GM12878 (cell line): ENCODE measurements around the gene PRCP. TPM values are rescaled to one million over a fixed set of nuclear protein-coding genes. Genes with fewer than 3 reads are reported as not detected.

Experiments used
- ATAC-seq: fragments of 200-7000 bp; cut with Tn5 transposase; 3 replicates; pipeline ENCODE4 v1.9.1; 2020; ENCODE audit warnings: mild to moderate bottlenecking, moderate library complexity
- BruUV-seq: library from RNA; stranded (reverse); fragments of 400-500 nt; replicated peaks from 2 replicates; lab custom pipeline; 2021; lab: Mats Ljungman, UMichigan
- CTCF ChIA-PET: fragments of 300-600 bp; sonication (Branson Sonifier 250); formaldehyde crosslinking; extraction: SDS; loops from one replicate; lab custom pipeline; 2021; ENCODE audit warnings: inconsistent platforms; lab: Yijun Ruan, JAX
- POLR2A ChIA-PET: fragments of 350-600 bp; formaldehyde crosslinking; extraction: SDS; loops from one replicate; lab custom pipeline; 2021; ENCODE audit warnings: inconsistent platforms; lab: Charles Lee
- RAD21 ChIA-PET: fragments of 300-600 bp; sonication (Branson Sonifier 250); formaldehyde crosslinking; loops from one replicate; lab custom pipeline; 2023; ENCODE audit warnings: antibody characterized with exemption; ENCODE audit not compliant: unreplicated experiment; lab: Charles Lee
- SMC1A ChIA-PET: fragments of 300-600 bp; sonication (Branson Sonifier 250); formaldehyde crosslinking; loops from one replicate; lab custom pipeline; 2023; ENCODE audit not compliant: unreplicated experiment, uncharacterized antibody; lab: Charles Lee
- DNase-seq: peaks from one replicate; pipeline ENCODE4 v3.0.0-alpha.2; 2011; ENCODE audit warnings: low read depth, low spot score
- FAIRE-seq: peaks from 3 replicates; lab custom pipeline; 2011; peaks lifted over from hg19 to GRCh38; lab: Jason Lieb, UNC
- H2AFZ ChIP-seq: 2 replicates; pipeline ENCODE4 v1.6.0; 2011; ENCODE audit warnings: low read depth, low read length, control low read depth; ENCODE audit not compliant: control insufficient read depth
- H3K27ac ChIP-seq: 2 replicates; pipeline ENCODE4 v1.5.1; 2011; ENCODE audit warnings: control low read depth; ENCODE audit not compliant: control insufficient read depth, insufficient read depth
- H3K27me3 ChIP-seq, 2 experiments: replicated peaks in 1 of 2; 2 replicates each; pipeline versions ENCODE4 v1.6.0 to v1.6.1; 2011; ENCODE audit warnings: low read length in 1 of 2; ENCODE audit not compliant: control insufficient read depth in 2 of 2, insufficient read depth in 2 of 2
- H3K36me3 ChIP-seq, 2 experiments: 2 replicates each; pipeline ENCODE4 v1.5.1; 2011; ENCODE audit warnings: low read length in 1 of 2; ENCODE audit not compliant: control insufficient read depth in 2 of 2, insufficient read depth in 2 of 2
- H3K4me1 ChIP-seq: 2 replicates; pipeline ENCODE4 v1.6.1; 2011; ENCODE audit warnings: mild to moderate bottlenecking, low read length, moderate library complexity, mixed read lengths; ENCODE audit not compliant: control insufficient read depth, insufficient read depth
- H3K4me2 ChIP-seq: 2 replicates; pipeline ENCODE4 v1.6.0; 2011; ENCODE audit warnings: control low read depth; ENCODE audit not compliant: control insufficient read depth, insufficient read depth
- H3K4me3 ChIP-seq: fragments of 200-600 bp; sonication (generic); 2 replicates; pipeline ENCODE4 v1.5.1; 2016
- H3K79me2 ChIP-seq: 2 replicates; pipeline ENCODE4 v1.6.0; 2011; ENCODE audit warnings: low read length; ENCODE audit not compliant: control insufficient read depth, insufficient read depth
- H3K9ac ChIP-seq: 2 replicates; pipeline ENCODE4 v1.8.0; 2011; ENCODE audit warnings: low read length, control low read depth, mixed read lengths; ENCODE audit not compliant: control insufficient read depth, insufficient read depth
- H3K9me3 ChIP-seq: replicated peaks from 3 replicates; pipeline ENCODE4 v1.5.1; 2011; ENCODE audit warnings: mild to moderate bottlenecking, low read length; ENCODE audit not compliant: control insufficient read depth, insufficient read depth
- H4K20me1 ChIP-seq: 2 replicates; pipeline ENCODE4 v1.6.0; 2011; ENCODE audit not compliant: control insufficient read depth, insufficient read depth
- ATF7 ChIP-seq: fragments of 450-650 bp; IDR thresholded peaks from 2 replicates; pipeline ENCODE4 v1.6.1; 2016; ENCODE audit warnings: low read depth, mild to moderate bottlenecking
- BHLHE40 ChIP-seq, 2 experiments: fragments of 450-650 bp in 1 of 2; IDR thresholded peaks; 2 replicates each; pipeline ENCODE4 v1.6.1; 2011 to 2017; ENCODE audit warnings: low read depth in 2 of 2, borderline replicate concordance in 1 of 2, improper control_type of control experiment in 1 of 2, low read length in 1 of 2, mild to moderate bottlenecking in 1 of 2
- CBX3 ChIP-seq: fragments of 200-600 bp; sonication (generic); IDR thresholded peaks from 2 replicates; pipeline ENCODE4 v1.6.1; 2016; ENCODE audit warnings: low read depth, borderline replicate concordance
- CHD1 ChIP-seq: IDR thresholded peaks from 2 replicates; pipeline ENCODE4 v1.6.1; 2012; ENCODE audit warnings: low read depth, low read length, improper control_type of control experiment
- JUND ChIP-seq: IDR thresholded peaks from 2 replicates; pipeline ENCODE4 v1.6.1; 2012; ENCODE audit warnings: low read depth, mild to moderate bottlenecking, low read length, improper control_type of control experiment, moderate library complexity
- NFYA ChIP-seq: IDR thresholded peaks from 2 replicates; pipeline ENCODE4 v1.6.1; 2011; ENCODE audit warnings: low read depth, mild to moderate bottlenecking, low read length, improper control_type of control experiment, borderline replicate concordance
- NFYB ChIP-seq: IDR thresholded peaks from 2 replicates; pipeline ENCODE4 v1.6.1; 2011; ENCODE audit warnings: low read depth, mild to moderate bottlenecking, low read length, improper control_type of control experiment, moderate library complexity; ENCODE audit not compliant: insufficient read depth
- TBL1XR1 ChIP-seq: IDR thresholded peaks from 2 replicates; pipeline ENCODE4 v1.6.1; 2012; ENCODE audit warnings: low read depth, low read length, improper control_type of control experiment
- ZZZ3 ChIP-seq: IDR thresholded peaks from 2 replicates; pipeline ENCODE4 v1.6.1; 2011; ENCODE audit warnings: low read depth; ENCODE audit not compliant: control insufficient read depth, insufficient read length
- WGBS: methylation state at CpG from one replicate; pipeline ENCODE4 v1.1.6; 2016; ENCODE audit warnings: low lambda C conversion rate; ENCODE audit not compliant: insufficient replicate concordance, insufficient coverage; ENCODE audit errors: missing lambda C conversion rate; 5-methylcytosine and 5-hydroxymethylcytosine counted together
- in situ Hi-C: fragments of 300-500 bp; cut with MboI; formaldehyde crosslinking; loops from 9 replicates; pipeline ENCODE4 v1.14.3; 2018; ENCODE audit warnings: mixed read lengths
- intact Hi-C: fragments of 100-400 bp; cut with micrococcal nuclease; formaldehyde crosslinking; loops from one replicate; pipeline ENCODE4 v1.14.2; 2022; ENCODE audit not compliant: unreplicated experiment
- polyA plus RNA-seq, 11 experiments: library from polyadenylated mRNA; depleted of rRNA in 4 of 11; unstranded in 6 of 11; stranded (reverse) in 5 of 11; fragments of >200 nt; fragmentation: Nextera tagmentation in 4 of 11; fragmentation: Illumina TruSeq in 1 of 11; extraction: Ambion mirVana in 4 of 11; extraction: Trizol in 1 of 11; gene quantifications; 1 replicate in 1 of 11; 2 replicates in 10 of 11; pipeline versions ENCODE4 v1.2.1 to v1.2.3, GENCODE V29; 2011 to 2016; ENCODE audit warnings: inconsistent platforms in 2 of 11, missing spikeins in 2 of 11, low read depth in 1 of 11
- total RNA-seq, 4 experiments: library from RNA; depleted of rRNA in 3 of 4; stranded (reverse); fragments of >200 nt in 3 of 4; fragmentation: Illumina TruSeq in 1 of 4; extraction: Trizol in 1 of 4; gene quantifications; 2 replicates each; pipeline versions ENCODE4 v1.2.1 to v1.2.3, GENCODE V29; 2013 to 2021
- TF ChIP-seq, protein P1 (sequence below): IDR thresholded peaks from 2 replicates; pipeline ENCODE4 v1.6.1; 2011; ENCODE audit warnings: mild to moderate bottlenecking, low read depth, low read length, moderate library complexity; ENCODE audit not compliant: insufficient replicate concordance
- TF ChIP-seq, protein P2 (sequence below): IDR thresholded peaks from 2 replicates; pipeline ENCODE4 v1.6.1; 2011; ENCODE audit warnings: low read depth, mild to moderate bottlenecking, low read length, moderate library complexity, borderline replicate concordance; ENCODE audit errors: extremely low read depth
- TF ChIP-seq, protein P3 (sequence below): fragments of 450-650 bp; IDR thresholded peaks from 2 replicates; pipeline ENCODE4 v1.6.1; 2016; ENCODE audit warnings: mild to moderate bottlenecking, moderate library complexity, borderline replicate concordance
- TF ChIP-seq, protein P4 (sequence below): fragments of 450-650 bp; IDR thresholded peaks from 2 replicates; pipeline ENCODE4 v1.6.1; 2017; ENCODE audit warnings: mild to moderate bottlenecking

The PRCP gene
- total and polyA plus RNA-seq, 10 of the 15 experiments (the other 5 are each of a cell fraction or from before 2014, with no cell fraction given): 14.9 to 43.6 (median 20.0) TPM

DNA sequence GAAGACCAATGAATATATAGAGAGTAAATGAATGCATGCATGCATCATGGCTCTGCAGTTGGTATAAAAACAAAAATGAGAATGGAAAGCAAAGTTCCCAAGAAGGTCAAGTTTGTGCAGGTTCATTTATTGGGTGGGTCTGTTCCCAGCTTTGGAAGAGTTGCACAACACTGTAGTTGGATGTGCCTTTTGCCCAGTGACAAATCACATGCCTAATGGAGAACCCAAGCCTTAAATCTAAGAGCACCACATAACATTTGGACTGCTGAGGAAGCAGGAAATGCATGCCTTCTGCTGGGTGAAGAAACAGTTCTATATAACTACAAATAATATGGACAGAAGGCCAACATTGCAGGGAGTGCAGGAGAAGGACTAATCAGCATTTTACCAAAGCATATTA lies 30.6 kb downstream of the PRCP start (continued):
- no peak for TF ChIP-seq CBX3
- TF ChIP-seq, protein P1, sequence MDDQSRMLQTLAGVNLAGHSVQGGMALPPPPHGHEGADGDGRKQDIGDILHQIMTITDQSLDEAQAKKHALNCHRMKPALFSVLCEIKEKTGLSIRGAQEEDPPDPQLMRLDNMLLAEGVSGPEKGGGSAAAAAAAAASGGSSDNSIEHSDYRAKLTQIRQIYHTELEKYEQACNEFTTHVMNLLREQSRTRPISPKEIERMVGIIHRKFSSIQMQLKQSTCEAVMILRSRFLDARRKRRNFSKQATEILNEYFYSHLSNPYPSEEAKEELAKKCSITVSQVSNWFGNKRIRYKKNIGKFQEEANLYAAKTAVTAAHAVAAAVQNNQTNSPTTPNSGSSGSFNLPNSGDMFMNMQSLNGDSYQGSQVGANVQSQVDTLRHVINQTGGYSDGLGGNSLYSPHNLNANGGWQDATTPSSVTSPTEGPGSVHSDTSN: no peak
- TF ChIP-seq, protein P2, sequence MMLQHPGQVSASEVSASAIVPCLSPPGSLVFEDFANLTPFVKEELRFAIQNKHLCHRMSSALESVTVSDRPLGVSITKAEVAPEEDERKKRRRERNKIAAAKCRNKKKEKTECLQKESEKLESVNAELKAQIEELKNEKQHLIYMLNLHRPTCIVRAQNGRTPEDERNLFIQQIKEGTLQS: no peak
- TF ChIP-seq NFYA: no peak
- TF ChIP-seq ATF7: no peak
- TF ChIP-seq TBL1XR1: no peak
- TF ChIP-seq CHD1: no peak

DNA sequence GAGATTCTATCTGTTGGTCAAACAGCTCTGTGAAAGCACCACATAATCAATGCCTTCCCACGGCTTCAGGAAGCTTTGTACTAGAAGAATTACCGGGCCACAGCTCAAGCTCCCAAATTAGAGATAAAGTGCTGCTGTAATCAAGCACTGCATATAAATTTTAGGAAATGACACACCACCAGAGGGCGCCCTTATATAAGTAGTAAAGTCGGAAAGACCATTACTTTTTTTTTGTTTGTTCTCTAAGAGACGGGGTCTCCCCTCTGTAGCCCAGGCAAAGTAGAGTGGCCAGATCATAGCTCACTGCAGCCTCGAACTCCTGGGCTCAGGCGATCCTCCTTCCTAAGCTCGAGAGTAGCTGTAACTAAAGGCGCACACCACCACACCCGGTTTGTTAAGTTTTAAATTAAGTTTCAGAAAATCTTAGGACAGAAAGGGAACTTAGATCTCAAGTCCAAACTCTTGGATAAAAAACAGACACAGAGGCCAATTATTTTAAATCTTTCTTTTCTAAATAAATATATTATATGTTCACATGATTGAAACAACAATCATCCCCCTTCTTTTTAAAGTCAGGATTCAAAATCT lies 32.6 kb downstream of the PRCP start:
- H2AFZ ChIP-seq: peak overlapping the region; percentile 30
- H3K4me3 ChIP-seq: no peak overlapping the region
- no peak overlapping the region for H3K27ac ChIP-seq
- no peak overlapping the region for H3K4me2 ChIP-seq
- WGBS: 20% methylated on average over 10 of the region's 10 CpGs
- no peaks in the 10 kb centered on the region for H3K27me3 ChIP-seq
- H3K4me1 ChIP-seq: peaks cover 7% of the 10 kb centered on the region
- in situ Hi-C loops (loop anchor here (5.0 kb wide), 1 partner anchor 950 kb away; no protein-coding TSS in a partner anchor), intact Hi-C loops (loop anchor here (1.0 to 5.0 kb wide), 3 partner anchors 33 to 950 kb away; partner anchors contain the start of gene PRCP)
- no peaks in the 10 kb centered on the region for H3K36me3 ChIP-seq
- no peaks in the 10 kb centered on the region for H4K20me1 ChIP-seq
- CTCF ChIA-PET: interaction anchor here (0.6 to 4.3 kb wide), 76 partner anchors 8 to 956 kb away, joined by 3 to 79 read pairs (median 4); partner anchors contain the start of genes DDIAS, PCF11 and PRCP
- no TSS peak for BruUV-seq
- SMC1A ChIA-PET: interaction anchor here (0.5 to 3.6 kb wide), 53 partner anchors 9 to 955 kb away, joined by 3 to 57 read pairs (median 4); partner anchors contain the start of genes DDIAS and PRCP
- FAIRE-seq (no peak), DNase-seq (peak; percentile 26), ATAC-seq (peak; percentile 74)
- H3K79me2 ChIP-seq: no peaks in the 10 kb centered on the region
- RAD21 ChIA-PET: interaction anchor here (0.6 to 3.9 kb wide), 38 partner anchors 17 to 952 kb away, joined by 3 to 36 read pairs (median 4); partner anchors contain the start of genes CCDC90B, DDIAS, PCF11 and PRCP
- POLR2A ChIA-PET: interaction anchor here (0.6 to 2.4 kb wide), 2 partner anchors 33 to 382 kb away, joined by 3 to 8 read pairs; partner anchors contain the start of genes DDIAS and PRCP
- H3K9me3 ChIP-seq: no peaks in the 10 kb centered on the region
- no peak overlapping the region for H3K9ac ChIP-seq
- TF ChIP-seq BHLHE40 (IDR thresholded peaks at IDR 0.05; ENCODE audit: borderline replicate concordance in 1 of 2, low read depth in 2 of 2, low read length in 1 of 2) (no peak), NFYB (no peak), JUND (no peak), ZZZ3 (no peak)
- TF ChIP-seq, protein P3, sequence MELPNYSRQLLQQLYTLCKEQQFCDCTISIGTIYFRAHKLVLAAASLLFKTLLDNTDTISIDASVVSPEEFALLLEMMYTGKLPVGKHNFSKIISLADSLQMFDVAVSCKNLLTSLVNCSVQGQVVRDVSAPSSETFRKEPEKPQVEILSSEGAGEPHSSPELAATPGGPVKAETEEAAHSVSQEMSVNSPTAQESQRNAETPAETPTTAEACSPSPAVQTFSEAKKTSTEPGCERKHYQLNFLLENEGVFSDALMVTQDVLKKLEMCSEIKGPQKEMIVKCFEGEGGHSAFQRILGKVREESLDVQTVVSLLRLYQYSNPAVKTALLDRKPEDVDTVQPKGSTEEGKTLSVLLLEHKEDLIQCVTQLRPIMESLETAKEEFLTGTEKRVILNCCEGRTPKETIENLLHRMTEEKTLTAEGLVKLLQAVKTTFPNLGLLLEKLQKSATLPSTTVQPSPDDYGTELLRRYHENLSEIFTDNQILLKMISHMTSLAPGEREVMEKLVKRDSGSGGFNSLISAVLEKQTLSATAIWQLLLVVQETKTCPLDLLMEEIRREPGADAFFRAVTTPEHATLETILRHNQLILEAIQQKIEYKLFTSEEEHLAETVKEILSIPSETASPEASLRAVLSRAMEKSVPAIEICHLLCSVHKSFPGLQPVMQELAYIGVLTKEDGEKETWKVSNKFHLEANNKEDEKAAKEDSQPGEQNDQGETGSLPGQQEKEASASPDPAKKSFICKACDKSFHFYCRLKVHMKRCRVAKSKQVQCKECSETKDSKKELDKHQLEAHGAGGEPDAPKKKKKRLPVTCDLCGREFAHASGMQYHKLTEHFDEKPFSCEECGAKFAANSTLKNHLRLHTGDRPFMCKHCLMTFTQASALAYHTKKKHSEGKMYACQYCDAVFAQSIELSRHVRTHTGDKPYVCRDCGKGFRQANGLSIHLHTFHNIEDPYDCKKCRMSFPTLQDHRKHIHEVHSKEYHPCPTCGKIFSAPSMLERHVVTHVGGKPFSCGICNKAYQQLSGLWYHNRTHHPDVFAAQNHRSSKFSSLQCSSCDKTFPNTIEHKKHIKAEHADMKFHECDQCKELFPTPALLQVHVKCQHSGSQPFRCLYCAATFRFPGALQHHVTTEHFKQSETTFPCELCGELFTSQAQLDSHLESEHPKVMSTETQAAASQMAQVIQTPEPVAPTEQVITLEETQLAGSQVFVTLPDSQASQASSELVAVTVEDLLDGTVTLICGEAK: no peak
- TF ChIP-seq, protein P4, sequence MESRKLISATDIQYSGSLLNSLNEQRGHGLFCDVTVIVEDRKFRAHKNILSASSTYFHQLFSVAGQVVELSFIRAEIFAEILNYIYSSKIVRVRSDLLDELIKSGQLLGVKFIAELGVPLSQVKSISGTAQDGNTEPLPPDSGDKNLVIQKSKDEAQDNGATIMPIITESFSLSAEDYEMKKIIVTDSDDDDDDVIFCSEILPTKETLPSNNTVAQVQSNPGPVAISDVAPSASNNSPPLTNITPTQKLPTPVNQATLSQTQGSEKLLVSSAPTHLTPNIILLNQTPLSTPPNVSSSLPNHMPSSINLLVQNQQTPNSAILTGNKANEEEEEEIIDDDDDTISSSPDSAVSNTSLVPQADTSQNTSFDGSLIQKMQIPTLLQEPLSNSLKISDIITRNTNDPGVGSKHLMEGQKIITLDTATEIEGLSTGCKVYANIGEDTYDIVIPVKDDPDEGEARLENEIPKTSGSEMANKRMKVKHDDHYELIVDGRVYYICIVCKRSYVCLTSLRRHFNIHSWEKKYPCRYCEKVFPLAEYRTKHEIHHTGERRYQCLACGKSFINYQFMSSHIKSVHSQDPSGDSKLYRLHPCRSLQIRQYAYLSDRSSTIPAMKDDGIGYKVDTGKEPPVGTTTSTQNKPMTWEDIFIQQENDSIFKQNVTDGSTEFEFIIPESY: no peak
